Measurements from ENCODE around the gene KIF19.
A peak's percentile ranks its signal among the peaks of the same experiment; 100 is the strongest.

The KIF19 gene

DNA sequence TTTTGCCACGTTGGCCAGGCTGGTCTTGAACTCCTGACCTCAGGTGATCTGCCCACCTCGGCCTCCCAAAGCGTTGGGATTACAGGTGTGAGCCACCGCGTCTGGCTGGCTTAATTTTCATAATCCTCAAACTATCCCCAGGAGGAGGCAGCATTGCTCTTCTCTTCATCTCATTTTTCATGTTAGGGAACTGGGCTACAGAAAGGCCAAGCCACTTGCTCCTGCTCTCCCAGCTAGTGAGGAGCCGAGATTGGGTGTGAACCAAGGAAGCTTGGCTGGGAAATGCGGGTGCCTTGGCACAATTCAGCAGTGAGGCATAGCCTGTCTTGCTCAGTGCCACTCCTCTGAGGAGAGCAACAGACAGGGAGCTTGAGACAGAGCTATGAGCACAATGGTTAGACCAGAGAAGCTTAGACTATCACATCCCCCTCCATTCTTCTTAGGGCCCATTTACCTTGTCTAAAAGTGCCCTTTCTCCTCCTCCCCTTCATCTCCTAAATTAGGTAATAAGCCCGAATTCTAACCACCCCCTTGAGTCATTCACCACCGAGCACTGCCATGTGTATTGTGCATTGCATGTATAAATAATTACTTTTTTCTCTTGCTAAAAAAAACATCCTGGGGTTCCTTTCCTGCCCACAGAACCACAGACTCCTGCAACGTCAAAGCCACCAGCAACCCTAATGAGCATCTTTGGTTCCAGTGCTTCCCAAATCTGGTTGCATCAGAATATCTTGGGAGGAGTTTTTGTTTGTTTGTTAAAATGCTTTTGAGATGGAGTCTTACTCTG, 20.0 kb upstream of the KIF19 start:
- FAIRE-seq: no peak
- DNase-seq (ENCODE audit: low spot score): no peak

DNA sequence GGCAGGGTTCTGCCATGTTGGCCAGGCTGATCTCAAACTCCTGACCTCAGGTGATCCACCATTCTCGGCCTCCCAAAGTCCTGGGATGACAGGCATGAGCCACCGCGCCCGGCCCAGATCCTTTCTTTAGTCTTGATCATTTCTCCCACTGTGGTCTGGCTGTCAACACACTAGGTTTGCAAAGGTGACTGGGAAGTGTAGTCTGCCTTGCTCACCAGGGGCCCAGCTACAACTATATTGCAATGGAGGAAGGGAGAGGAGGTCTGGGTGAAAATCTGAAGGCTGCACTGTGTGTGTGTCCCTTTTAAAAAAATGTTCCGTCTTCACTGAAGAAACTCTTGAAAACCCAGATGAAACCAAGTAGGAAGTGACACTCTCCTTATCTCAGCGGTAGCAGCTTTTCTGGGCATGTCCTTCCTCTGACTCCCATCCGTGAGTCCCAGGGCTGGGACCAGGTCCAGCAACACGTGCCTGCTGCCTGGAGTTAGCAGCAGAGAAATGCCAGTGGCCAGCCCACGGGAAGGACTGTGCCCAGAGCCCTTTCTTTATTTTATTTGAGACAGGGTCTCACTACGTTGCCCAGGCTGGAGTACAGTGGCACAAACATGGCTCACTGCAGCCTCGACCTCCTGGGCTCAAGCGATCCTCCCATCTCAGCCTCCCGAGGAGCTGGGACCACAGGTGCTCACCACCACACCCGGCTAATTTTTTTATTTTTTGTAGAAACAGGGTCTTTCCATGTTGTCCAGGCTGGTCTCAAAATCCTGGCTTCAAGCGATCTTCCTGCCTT, 17.8 kb upstream of the KIF19 start:
- no peak for DNase-seq (ENCODE audit: low spot score)
- FAIRE-seq: peak; percentile 77

DNA sequence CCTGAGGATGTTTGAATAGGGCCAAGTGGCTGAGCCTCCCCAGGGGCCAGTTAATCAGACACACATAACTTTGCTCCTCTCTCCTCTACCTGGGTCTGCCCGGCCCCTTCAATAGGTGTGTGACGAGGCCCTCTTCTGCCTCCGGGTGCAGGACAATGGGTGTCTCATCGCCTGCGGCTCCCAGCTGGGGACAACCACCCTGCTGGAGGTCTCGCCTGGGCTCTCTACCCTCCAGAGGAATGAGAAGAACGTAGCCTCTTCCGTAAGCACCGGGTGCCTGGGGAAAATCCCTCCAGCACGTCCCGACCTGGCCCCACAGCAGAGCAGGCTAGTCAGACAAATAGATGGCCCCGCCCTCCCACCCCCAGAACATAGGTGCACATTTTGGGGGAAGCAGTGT, 16.1 kb upstream of the KIF19 start:
- no peak for DNase-seq (ENCODE audit: low spot score)
- FAIRE-seq: no peak

DNA sequence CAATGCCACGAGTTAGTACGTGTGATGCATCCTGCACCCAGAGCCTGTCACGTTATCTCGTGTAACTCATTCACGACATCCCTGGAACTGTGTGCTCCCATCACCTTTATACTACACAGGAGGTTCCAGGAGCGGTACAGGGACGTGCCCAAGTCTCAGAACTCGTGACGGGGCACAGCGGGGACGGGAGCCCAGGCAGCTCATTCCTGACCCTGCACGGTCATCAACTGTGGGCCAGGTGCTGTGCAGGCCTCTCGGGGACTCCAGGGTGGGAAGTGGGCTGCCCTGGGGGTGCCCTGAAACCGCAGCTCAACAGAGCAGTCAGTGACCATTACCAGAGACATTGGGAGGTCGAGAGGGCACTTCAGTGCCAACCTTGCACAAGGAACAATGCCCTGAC, 11.1 kb upstream of the KIF19 start:
- FAIRE-seq (no peak), DNase-seq (ENCODE audit: low spot score) (no peak)

DNA sequence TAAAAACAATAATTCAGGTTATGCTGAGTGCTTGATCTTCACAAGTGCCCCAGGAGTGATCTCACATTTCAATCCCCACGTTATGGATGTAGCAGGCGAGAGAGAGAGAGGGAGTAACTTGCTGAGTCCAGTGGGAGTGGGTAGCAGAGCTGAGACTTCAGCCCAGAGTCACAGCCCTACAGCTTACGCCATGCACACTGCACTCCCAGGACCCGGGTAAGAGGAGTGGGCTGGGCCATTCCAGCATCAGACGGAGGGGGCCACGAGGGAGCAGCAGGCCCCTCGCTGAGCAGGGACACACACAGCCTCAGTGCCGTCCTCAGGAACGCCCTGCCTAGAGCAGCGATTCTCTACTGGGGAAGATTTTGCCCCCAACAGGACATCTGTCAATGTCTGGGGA, 9.8 kb upstream of the KIF19 start:
- no peak for FAIRE-seq

DNA sequence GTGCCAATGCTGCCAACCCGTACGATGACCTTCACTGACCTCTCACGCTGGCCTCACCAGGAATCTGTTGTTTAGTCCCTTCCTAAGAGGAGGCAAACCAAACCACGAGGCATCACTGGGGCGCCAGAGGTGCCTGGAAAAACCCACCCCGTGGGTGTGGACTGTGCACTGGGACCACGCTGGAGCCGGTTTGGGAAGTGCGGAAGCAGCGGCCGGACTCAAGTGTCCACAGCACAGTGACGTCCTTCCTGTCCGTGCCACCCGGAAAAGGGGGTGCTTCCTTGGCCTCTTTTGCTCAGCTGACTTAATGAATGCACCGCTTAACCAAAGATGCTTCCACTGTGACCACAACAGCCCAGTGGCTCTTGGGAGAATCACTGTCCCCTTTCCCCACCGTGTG, 9.0 kb upstream of the KIF19 start:
- FAIRE-seq (no peak), DNase-seq (ENCODE audit: low spot score) (no peak)

More for the DNA sequence above, 9.8 kb upstream of the KIF19 start:
- DNase-seq (ENCODE audit: low spot score): no peak

DNA sequence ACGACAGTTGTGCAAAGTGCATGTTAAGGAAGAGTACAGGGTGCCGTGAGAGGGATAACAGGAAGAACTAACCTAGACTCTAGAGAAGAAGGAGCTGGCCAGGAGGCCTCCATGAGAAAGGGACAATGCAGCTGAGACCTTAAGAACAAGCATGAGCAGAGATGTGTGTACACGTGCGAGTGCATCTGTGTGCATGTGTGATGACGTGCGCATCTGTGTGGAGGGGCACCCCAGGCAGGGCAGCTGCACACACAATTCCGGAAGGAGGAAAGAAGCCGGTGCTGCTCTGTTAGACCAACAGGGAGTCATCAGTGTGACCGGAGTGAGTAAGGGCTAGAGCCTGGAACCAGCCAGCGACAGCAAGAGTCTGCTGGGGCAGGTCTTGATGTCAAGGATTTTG, 7.6 kb upstream of the KIF19 start:
- DNase-seq (ENCODE audit: low spot score) (no peak), FAIRE-seq (no peak)

DNA sequence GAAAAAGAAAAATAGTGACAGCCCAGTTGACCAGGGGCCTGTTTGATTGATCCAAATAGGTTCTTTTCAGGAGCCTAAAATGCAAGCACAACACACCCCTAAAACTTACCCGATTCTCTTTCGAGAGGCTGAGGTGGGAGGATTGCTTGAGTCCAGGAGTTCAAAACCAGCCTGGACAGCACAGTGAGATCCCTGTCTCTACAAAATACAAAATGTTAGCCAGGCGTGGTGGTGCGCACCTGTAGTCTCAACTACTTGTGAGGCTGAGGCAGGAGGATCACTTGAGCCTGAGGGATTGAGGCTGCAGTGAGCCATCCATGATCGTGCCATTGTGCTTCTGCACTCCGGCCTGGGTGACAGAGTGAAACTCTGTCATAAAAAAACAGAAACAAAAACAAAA, 1.5 kb upstream of the KIF19 start:
- no peak for DNase-seq (ENCODE audit: low spot score)
- no peak for FAIRE-seq

DNA sequence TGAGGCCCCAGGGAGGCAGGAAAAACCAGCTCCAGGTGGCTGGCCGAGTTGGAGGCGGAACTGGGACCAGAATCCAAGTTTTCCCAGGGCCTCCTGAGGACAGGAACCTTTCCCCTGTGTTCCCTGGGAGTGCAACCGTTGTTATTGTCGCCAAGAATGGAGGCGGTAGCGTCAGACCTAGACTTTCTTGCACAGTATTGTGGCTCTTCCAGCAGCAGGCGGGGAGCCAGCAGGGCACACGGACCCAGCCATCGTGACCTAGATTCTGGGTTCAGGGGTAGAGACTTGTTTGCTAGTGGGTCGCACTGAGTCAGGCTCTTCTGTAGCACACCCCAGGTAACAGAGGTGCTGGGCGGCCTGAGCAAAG, 667 bp upstream of the KIF19 start:
- no peak for FAIRE-seq
- DNase-seq (ENCODE audit: low spot score): no peak

DNA sequence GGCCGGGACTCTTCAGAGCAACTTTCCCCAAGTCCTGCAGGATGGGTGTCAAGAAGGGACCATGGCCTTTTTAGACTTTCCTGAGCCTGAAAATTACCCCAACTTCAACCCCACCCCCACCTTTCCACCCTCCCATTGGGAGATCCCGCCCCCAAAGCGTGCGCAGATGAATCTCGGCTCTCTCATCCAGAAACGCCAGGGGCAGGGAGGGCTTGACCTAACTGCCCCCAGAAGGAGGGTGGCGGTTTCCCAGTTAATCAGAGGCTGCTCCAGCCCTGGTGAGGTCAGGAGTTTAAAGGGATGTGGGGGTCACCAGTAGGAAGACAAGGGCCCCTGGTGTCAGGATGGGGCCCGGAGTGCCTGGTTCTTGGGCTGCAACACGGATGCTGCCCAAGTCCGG, 480 bp downstream of the KIF19 start:
- FAIRE-seq (no peak), DNase-seq (ENCODE audit: low spot score) (no peak)

DNA sequence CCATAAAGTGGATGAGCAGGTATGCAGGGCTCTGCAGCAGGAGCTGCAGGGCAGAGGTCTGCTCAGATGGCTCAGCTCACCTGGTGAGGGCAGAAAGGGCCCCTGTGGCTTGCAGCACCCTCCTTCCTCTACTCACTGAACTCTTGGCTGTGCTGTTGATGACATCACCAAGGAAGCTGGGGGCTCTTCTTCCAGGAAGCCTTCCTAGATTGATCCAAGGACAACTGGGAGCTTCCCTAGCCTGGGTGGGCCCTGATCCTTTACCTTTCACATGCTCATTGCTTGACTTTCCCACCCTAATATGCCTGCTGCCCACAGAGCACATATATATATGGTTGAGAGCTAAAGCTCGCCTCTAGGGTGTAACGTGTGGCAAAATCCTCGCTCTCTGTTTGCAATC, 2.5 kb downstream of the KIF19 start:
- no peak for FAIRE-seq
- no peak for DNase-seq (ENCODE audit: low spot score)

DNA sequence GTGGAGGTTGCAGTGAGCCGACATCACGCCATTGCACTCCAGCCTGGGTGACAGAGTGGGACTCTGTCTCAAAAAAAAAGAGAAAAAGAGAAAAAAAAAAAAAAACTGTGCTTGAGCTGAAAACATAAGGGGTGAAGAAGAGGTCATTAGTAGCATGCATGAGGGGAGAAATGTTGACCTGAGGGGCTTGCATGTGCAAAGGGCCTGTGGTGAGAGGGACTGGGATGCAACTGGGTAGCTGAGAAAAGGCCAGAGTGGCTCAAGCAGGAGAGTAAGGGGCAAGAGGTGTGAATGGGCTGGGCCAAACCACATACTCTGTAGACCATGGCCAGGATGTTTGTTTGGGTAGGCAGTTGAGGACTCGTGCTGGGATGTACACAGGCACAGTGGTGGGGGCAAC, 3.4 kb downstream of the KIF19 start:
- FAIRE-seq (no peak), DNase-seq (ENCODE audit: low spot score) (no peak)

DNA sequence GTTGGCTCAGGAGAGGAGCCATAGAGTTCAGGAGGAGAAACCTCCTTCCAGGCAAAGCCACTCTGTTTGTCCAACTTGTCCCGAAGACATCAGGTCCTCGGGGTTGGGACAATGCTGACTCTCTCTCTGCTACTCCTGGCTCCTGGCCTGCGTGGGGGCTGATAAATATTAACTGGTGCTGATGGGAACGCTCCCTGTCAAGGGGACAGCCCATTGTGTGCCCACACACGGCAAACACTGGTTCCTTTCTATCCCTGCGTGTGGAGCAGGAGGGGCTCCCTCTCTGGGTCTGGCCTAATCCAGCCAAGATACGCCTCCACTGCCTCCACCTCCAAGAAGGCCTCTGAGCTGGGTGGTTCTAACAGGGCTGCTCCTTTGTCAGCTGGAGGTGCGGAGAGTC, 4.4 kb downstream of the KIF19 start:
- FAIRE-seq: no peak

DNA sequence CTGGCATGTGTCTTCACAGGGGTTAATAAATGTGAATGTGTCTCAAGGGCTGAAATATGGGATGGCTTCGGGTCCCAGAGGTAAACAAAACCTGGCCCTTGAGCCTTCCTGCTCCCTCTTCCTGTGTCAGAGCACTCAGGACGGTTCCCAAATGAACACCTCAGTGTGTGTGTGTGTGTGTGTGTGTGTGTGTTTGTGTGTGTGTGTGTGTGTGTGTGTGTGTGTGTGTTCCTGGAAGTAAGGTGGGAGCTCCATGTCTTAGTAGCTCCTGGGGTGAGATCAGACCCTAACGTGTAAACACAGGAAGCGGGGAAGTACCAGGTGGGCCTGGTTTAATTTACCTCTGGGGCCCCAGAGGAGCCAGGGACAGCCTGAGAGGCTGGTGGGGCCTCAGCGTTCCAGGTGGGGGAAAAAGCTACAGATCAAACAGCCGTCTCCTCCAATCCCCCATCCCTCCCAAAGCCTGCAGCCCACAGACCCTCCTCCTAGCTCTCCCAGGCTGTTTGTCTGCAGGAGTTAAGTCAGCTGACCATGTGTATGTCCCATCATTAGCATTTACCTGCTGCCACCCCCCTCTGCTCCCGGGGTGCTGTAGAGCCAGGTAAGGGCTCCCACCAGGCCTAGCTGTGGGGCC, 6.1 kb downstream of the KIF19 start:
- no peak for FAIRE-seq

More for the DNA sequence above, 4.4 kb downstream of the KIF19 start:
- DNase-seq (ENCODE audit: low spot score): no peak

DNA sequence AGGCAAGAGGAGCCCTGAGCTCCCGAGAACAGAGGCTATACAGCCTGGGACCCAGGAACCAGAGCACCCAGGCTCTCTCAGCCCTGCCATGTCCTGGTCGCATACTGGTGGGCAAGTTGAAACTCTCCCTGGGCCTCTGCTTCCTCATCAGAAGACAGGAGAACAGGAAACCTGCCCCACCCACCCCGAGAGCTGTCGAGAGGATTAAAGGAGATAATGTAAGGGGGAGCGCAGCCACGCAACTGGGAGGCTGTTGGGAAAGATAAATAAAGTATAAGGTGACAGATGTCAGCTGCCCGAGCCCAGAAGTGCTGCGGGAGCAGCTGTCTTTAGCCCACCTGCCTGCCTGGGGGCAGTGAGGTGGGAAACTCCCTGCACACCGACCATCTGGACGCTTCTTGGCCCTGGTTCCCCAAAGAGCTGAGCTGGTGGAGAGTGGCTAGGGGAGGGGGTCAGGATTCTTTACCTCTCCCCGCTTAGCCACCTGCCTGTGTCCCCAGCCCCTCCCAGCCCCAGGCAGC, 6.8 kb downstream of the KIF19 start:
- FAIRE-seq (no peak), DNase-seq (ENCODE audit: low spot score) (no peak)

More for the DNA sequence above, 6.1 kb downstream of the KIF19 start:
- DNase-seq (ENCODE audit: low spot score): no peak

DNA sequence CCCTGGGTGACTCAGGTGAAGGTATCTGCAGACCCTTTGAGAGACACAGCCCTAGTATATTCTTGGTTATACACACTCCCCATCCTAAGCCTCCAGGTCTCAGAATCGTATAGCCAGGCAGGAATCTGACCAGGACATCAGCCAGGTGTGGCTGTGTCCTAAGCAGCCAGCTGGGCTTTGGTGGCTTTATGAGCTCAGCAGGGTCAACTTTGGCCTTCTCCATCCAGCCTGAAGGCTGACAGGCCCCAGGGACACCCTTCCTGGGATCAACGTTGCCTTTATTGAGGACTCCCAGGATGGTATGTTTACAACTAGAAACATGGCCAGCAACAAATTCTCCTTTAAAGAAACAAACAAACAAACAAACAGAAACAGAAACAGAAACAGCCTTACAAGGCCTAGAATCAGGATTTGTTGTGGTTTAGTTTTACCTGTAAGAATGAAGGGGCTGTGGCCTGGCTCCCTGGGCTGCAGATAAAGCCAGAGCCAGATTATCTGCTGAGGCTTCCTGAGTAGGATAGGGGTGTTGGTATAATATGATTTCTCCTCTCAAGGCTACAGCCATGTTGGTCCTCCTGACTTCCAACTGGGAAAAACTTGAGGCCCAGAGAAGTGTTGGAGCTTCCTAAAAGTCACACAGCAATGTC, 8.5 kb downstream of the KIF19 start:
- FAIRE-seq (no peak), DNase-seq (ENCODE audit: low spot score) (no peak)

DNA sequence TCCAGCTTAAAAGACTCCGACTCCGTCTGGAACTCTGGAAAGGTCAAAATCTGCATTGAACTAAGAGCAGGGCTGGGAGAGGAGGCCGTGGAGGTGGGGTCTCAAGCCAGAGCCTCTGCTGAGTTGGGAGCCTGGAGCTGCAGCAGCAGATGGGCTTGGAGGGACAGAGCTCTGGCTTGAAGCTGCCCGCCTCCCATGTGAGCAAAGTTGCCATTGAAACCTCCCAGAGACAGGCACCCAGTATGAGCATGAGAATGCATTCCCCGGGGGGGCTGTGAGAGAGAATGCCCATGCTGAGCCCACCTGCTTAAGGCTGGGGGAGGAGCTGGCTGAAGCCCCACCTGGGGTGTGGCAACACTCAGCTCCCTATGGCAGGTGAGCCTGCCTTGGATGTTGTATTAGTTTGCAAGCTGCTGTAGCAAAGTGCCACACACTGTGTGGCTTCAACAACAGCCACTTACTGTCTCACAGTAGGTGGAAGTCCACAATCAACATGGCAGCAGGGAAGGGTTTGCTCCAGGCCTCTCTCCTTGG, 9.6 kb downstream of the KIF19 start:
- DNase-seq (ENCODE audit: low spot score) (no peak), FAIRE-seq (no peak)

DNA sequence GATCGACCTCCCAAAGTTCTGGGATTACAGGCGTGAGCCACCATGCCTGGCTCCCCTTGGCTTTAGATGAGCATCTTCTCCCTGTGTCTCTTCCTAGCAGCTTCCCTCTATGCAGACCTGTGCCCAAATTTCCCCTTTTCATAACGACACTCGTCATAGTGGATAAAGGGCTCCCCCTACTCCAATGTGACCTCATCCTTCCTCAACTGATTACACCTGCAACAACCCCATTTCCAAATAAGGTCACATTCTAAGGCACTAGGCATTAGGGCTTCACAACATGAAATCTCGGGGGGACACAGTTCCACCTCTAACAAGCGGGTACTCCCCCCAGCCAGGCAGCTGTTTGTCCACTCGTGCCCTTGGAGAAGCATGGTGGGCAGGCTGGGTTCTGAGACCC, 10.3 kb downstream of the KIF19 start:
- DNase-seq (ENCODE audit: low spot score) (no peak), FAIRE-seq (no peak)

DNA sequence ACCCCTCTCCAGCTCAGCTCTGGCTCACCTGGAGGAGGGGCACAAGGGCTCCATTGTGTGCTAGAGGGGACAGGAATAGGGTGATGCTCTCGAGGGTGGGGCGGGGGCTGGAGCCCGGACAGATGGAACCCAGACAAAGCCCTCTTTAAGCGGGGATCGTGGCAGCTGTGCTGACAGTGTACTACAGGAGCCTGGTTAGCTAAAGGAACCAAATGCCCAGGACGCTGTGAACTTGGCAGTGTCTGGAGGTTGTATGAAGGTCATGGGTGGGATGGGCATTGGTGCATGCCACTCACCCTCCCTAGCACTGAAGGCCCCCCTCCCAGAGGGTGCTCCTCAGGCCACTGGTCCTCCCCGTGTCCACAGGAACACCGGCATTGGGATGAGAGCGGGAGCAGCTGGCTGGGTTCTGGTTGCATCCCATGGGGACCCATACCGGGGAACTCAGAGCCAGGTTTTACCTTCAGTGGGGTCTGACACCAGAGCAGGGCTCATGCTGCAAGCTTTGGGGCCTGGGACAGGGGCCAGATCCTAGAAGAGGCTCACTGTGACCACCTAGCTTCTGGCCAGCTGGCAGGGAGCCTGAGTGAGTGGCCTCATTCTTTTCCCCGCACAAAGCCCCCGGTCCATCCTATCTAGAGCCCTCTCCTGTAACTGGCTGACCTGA, 11.9 kb downstream of the KIF19 start:
- FAIRE-seq: no peak
- no peak for DNase-seq (ENCODE audit: low spot score)

DNA sequence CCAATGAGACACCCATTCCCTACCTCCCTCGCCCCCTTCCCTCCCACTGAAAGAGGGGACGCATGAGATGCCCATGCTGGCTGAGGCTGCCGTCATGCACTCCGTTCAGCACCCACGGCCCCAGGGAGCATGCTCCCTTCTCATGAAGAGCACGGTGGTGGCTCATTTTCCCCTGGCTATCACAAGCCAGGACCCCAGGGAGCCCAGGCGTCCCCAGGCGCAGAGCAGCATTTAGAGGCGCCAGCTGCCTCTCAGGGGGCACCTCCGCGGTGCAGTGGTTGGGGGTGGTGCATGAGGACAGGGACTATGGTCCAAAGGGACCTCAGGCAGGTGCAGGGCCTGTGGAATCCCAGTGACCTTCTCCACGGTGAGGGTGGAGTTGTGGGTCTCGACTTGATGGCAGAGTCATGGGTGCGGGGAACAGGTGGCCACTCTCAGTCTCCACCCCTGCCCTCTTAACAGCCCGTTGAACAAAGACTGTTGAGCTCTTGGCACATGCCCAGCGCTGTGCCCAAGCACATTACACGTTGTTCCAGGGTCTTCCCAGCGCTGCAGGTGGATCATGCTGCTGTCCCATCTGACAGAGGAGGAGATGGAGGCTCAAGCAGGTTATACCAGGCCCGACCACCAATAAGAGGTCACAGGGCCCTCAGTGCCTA, 13.6 kb downstream of the KIF19 start:
- peak; percentile 37 for FAIRE-seq
- no peak for DNase-seq (ENCODE audit: low spot score)
